Kidney (tissue), 14 donors: Measurements from ENCODE around the gene ANGPTL7. TPM values are rescaled to one million over a fixed set of nuclear protein-coding genes. Genes with fewer than 3 reads are reported as not detected.
A peak's percentile ranks its signal among the peaks of the same experiment; 100 is the strongest.
"Not testable (repeated sequence)": the region's sequence is repeated elsewhere in the genome, so short reads cannot be mapped to it uniquely, and the experiment has no call there.

Source experiments
- DNase-seq, 5 donors: peaks; one replicate each; pipeline ENCODE4 v3.0.0-alpha.2; 2013 to 2020
- FAIRE-seq: peaks from 2 replicates; lab custom pipeline; 2012; peaks lifted over from hg19 to GRCh38; lab: Jason Lieb, UNC
- H3K27ac ChIP-seq, 2 donors: one replicate each; pipeline ENCODE4 v1.7.0; 2013; ENCODE audit warnings: low read depth in 2 of 2, low read length in 2 of 2, inconsistent platforms in 1 of 2
- H3K27me3 ChIP-seq: one replicate; pipeline ENCODE4 v1.7.1; 2013; ENCODE audit warnings: low read length, inconsistent platforms; ENCODE audit not compliant: control insufficient read depth, insufficient read depth
- H3K36me3 ChIP-seq, 3 donors: one replicate each; pipeline versions ENCODE4 v1.7.0 to v1.7.1; 2013; ENCODE audit warnings: low read length in 3 of 3, control low read depth in 1 of 3, inconsistent platforms in 1 of 3; ENCODE audit not compliant: insufficient read depth in 3 of 3, control insufficient read depth in 2 of 3
- H3K4me1 ChIP-seq, 3 donors: one replicate each; pipeline versions ENCODE4 v1.7.0 to v1.7.1; 2013; ENCODE audit warnings: low read length in 3 of 3, inconsistent platforms in 1 of 3, low read depth in 1 of 3; ENCODE audit not compliant: control insufficient read depth in 2 of 3, insufficient read depth in 2 of 3
- H3K4me3 ChIP-seq, 3 donors: one replicate each; pipeline versions ENCODE4 v1.7.0 to v1.8.1; 2013; ENCODE audit warnings: low read length in 3 of 3, control low read depth in 1 of 3, inconsistent platforms in 1 of 3
- H3K9ac ChIP-seq, 3 donors: one replicate each; pipeline versions ENCODE4 v1.7.0 to v1.7.1; 2013; ENCODE audit warnings: low read length in 3 of 3, control low read depth in 1 of 3, inconsistent platforms in 1 of 3
- H3K9me3 ChIP-seq, 3 donors: one replicate each; pipeline versions ENCODE4 v1.7.0 to v1.7.1; 2013; ENCODE audit warnings: low read length in 3 of 3, control low read depth in 1 of 3, inconsistent platforms in 1 of 3; ENCODE audit not compliant: control insufficient read depth in 2 of 3, insufficient read depth in 1 of 3
- CTCF ChIP-seq: IDR thresholded peaks from 3 replicates; pipeline ENCODE4 v1.5.1; 2012; ENCODE audit warnings: mild to moderate bottlenecking, moderate library complexity, borderline replicate concordance; ENCODE audit not compliant: insufficient read depth; ENCODE audit errors: extremely low read depth
- intact Hi-C: fragments of 100-400 bp; cut with DNase I; formaldehyde crosslinking; loops from one replicate; pipeline ENCODE4 v1.11.1; 2022
- polyA plus RNA-seq: library from polyadenylated mRNA; stranded (reverse); fragments of 350-450 nt; fragmentation: Illumina TruSeq; extraction: RNeasy Lipid Tissue Mini Kit (QIAGEN cat#74804); gene quantifications from one replicate; pipeline ENCODE4 v1.2.3, GENCODE V29; 2014; ENCODE audit warnings: low read depth, low replicate concordance; ENCODE audit not compliant: insufficient read depth
- total RNA-seq: library from RNA; stranded (reverse); fragmentation: NEBNext Ultra II Directional; extraction: Animal tissue kit (Norgen Biotek cat#: 25700); gene quantifications from one replicate; pipeline ENCODE4 v1.2.1, GENCODE V29; 2021
- donor health status: control.
- donor health status: control.
- donor health status: control.
- donor health status: control.
- donor health status: control.
- donor health status: DM: yes; HTN: yes; CAD: no.
- donor health status: Normal renal cell carcinoma (clear cell type).

ANGPTL7 gene
- total and polyA plus RNA-seq, 2 donors from 2014 or later, result 0.19 to 0.24 TPM

DNA sequence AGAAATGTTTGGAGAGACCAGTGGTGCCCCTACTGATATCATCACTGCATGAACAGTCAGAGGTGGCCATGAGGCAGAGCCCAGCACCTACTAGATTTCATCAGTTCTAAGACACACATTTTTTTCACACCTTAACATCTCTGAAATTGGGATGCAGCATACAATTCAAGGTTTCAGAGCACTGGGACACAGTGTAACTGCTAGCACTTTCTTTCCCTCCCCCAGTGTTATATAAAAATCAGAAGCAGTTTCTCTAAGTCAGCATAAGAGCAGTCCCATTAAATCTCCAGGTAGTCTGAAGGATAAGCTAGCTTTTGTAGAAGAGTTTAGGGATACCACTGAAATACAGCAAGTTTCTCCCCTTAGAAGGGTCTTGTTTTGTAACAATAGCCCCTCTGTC, 10.0 kb upstream of the ANGPTL7 start:
- TF ChIP-seq CTCF, result no peak
- peaks cover 0 to 15% (median 3%) of the 10 kb centered on the region in 3 donors for H3K36me3 ChIP-seq
- no peak overlapping the region for H3K9ac ChIP-seq
- no peak for DNase-seq
- no peak for FAIRE-seq
- no peak overlapping the region for H3K4me3 ChIP-seq
- H3K4me1 ChIP-seq, result peaks cover 0 to 2% (median 0%) of the 10 kb centered on the region in 3 donors
- intact Hi-C loops, result no loop called here
- no peak overlapping the region for H3K27ac ChIP-seq
- H3K27me3 ChIP-seq, result no peaks in the 10 kb centered on the region
- no peaks in the 10 kb centered on the region for H3K9me3 ChIP-seq

DNA sequence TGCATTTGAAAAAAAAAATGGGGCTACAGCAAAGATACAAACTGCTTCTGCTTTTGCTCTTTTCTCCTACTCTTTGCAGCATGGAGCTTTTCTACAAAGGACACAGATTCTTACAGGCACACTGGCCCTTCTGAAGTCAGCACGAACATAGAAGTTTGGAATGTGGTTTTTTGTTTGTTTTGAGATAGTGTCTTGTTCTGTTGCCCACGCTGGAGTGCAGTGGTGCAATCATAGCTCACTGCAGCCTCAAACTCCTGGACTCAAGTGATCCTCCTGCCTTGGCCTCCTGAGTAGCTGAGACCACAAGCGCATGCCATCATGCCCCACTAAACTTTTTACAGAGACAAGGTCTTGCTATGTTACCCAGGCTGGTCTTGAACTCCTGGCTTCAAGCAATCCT, 9.4 kb upstream of the ANGPTL7 start:
- FAIRE-seq, result not testable (repeated sequence)

GRCh38 chr1:11180342-11180744, 8.8 kb upstream of the ANGPTL7 start:
- no peak for FAIRE-seq
- Histone ChIP-seq H3K27me3 (no peaks in the 10 kb centered on the region), H3K27ac (no peak overlapping the region), H3K4me1 (peaks cover 0 to 2% (median 0%) of the 10 kb centered on the region in 3 donors), H3K9ac (no peak overlapping the region), H3K4me3 (no peak overlapping the region), H3K36me3 (peaks cover 0 to 15% (median 5%) of the 10 kb centered on the region in 3 donors), H3K9me3 (no peaks in the 10 kb centered on the region)
- intact Hi-C loops, result no loop called here
- peak in 1 of 5 donors; percentile 9 for DNase-seq
- no peak for TF ChIP-seq CTCF

More for the DNA sequence above, 9.4 kb upstream of the ANGPTL7 start:
- DNase-seq, H3K4me1 ChIP-seq, H3K4me3 ChIP-seq, intact Hi-C loops, H3K9me3 ChIP-seq, H3K27ac ChIP-seq, H3K27me3 ChIP-seq, H3K9ac ChIP-seq: not testable (repeated sequence)
- peaks cover 0 to 15% (median 5%) of the 10 kb centered on the region in 3 donors for H3K36me3 ChIP-seq

DNA sequence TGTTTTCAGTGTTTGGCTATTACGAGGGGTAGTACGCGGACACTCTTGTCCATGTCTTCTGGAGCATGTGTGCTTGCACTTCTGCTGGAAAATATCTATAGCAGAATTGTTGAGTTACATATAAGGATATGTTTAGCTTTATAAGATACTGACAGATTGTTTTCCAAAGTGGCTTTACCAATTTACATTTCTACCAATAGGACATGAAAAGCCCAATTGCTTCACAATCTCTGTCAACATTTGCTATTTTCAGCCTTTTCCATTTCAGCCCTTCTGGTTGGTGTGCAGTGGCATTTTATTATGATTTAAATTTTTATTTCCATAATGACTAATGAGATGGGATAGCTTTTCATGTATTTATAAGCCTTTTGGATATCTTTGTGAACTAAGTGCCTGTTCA, 6.3 kb upstream of the ANGPTL7 start:
- no peak overlapping the region for H3K27ac ChIP-seq
- intact Hi-C loops, result no loop called here
- no peak overlapping the region for H3K9ac ChIP-seq
- no peak for TF ChIP-seq CTCF
- FAIRE-seq, result no peak
- peaks cover 0 to 9% (median 2%) of the 10 kb centered on the region in 3 donors for H3K36me3 ChIP-seq
- H3K4me1 ChIP-seq, result no peaks in the 10 kb centered on the region
- H3K9me3 ChIP-seq, result no peaks in the 10 kb centered on the region
- no peaks in the 10 kb centered on the region for H3K27me3 ChIP-seq
- H3K4me3 ChIP-seq, result no peak overlapping the region
- no peak for DNase-seq
